ENCODE data around the gene MRPS33.
"Not testable (repeated sequence)": the region's sequence is repeated elsewhere in the genome, so short reads cannot be mapped to it uniquely, and the experiment has no call there.

Gene MRPS33

DNA sequence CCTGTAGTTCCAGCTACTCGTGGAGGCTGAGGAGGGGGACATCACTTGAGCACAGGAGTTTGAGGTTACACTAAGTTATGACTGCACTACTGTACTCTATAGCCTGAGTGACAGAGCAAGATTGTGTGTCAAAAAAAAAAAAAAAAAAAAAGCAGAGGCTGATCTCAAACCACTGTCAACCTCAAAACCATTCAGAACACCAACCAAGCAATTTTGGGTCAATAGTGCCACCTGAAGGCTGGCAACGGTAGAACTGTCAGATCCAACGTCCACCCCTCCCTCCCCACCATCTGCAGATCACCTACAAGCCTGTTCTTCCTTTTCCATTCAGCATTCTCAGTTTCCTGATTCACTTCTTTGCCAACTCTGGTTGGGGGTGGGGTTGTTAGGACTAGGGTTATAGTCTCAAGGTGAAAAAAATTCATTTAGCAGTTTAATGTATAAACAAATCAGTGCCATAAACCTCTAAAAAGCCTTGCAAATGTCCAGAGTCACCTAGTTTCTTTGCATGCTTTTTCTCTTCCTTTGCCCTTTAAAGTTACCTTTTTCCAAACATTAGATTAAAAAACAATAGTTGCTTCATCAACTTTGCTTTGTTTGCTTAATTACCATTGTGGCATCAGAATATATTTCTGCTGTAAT is 2.6 kb downstream of the MRPS33 start:
- DNase-seq, result peak; percentile 68

DNA sequence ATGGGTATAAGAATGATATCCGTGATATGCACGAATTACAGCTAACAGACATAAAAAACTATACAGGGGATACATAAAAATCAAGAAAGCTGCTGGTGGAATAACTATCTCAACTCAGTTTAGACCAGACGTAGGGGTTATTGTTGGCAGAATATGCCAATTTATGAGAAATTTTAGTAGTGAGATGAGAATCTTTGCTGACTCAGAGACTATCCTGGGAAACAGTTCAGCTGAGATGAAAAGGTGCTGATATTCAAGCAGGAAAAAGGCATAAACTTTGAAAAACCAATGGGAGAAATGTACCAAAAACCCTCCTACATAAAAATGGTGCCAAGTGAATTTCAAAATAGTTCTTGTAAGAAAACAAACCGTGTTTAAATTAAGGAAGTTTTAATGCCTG is 3.3 kb downstream of the MRPS33 start:
- DNase-seq, result no peak

DNA sequence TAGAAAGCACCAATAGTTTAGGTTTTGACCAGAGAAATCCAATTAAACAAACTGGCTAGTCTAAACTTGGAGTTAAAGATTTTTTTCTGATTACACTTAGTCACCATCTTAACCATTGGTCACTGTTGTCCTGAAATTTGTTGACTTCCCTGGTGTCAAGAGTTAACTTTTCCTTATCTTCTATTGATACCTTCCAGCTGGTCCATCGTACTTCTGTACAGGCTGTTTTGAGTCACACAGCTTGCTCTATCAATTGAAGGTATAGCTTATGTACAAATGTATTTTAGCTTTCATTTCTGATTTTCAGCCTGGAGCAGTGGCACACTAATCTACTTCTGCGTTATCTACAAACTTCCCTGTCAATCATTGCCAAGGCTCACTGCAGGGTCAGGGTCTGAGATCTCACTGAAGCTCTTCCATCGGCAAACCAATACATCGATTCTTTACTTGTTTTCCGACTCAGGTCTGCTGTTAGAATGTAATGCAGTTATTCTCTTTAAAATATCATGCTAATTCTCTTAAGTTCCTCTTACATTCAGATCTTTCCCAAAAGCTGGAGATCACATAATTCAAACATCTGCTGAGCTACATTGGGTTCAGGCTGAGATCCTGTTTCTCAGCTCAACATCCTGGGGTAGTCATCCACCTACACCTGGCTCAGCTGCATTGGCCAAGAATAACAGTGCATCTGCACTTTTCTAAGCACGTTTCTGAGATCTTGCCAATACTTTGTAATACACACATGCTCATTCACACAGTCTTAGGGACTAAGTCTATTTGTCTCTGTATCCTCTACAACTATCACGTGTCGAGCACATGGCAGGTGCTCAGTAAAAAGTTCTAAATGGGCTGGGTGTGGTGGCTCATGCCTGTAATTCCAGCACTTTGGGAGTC is 11.3 kb downstream of the MRPS33 start:
- DNase-seq, result no peak

DNA sequence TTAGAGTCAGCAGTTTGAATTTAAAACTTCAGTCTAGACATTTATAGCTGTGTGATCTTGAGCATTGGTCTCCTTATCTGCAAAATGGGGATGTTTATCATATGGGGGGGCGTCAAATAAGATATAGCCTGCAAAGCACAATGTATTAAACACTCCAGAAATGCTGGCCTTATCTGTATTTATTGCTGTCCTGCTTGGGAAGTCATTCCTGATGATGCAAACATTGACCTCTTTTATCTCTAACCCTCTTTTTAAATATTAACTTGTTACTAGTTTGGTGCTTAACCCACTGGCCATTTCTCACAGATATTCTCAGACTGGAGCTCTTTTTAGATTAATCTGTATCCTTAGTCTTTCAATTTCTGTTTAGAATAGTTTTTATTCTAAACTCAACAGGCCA is 13.2 kb downstream of the MRPS33 start:
- DNase-seq, result no peak

DNA sequence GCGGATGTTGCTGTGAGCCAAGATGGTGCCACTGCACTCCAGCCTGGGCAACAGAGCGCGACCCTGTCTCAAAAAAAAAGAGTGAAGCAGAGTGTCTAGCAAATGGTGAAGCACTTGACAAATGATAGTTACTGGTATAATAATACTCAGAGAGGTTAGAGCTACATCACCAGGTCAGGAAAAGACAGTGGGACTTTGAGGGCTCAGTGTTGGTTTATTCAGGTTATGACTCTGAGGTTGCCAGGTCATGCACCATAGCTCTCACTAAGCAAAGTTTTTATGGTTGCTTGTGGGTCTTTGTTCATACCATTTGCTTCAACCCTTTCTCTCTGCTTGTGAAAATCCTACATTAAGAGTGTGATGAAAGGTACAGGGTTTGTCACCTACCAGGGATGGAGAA is 13.6 kb downstream of the MRPS33 start:
- DNase-seq, result no peak

DNA sequence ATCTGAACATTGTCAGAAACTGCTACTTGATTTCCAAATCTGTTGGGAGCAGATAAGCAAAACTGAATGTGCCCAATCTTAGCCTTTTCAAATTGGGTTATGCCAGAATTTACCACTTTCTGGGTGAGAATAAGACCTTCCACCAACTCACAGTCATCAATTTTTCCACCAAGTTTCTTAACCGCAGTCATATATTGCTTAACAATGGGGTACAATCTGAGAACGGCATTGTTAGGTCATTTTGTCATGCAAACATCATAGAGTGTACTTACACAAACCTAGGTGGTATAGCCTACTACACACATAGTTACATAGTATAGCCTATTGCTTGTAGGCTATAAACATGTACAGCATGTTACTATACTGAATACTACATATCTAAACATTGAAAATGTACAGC is 16.0 kb downstream of the MRPS33 start:
- DNase-seq, result no peak

DNA sequence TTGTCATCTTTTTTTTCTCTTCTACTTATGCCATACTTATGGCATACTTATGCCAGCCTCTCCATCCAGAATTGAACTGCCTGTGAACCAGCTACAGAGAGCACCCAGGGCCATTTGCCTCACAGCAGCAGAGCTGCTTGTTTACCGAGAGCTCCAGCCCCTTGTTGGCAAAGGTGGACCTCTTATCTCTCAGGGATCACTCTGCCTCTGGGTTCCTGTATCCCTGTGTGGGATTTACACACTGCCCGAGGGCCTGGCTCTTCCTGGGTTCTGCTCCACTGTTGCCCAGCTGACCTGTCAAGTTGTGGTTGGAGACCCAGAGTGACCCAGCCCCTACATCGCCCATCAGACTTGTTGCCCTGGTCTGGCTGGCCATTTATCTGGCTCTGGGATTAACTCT is 22.3 kb downstream of the MRPS33 start:
- no peak for DNase-seq

DNA sequence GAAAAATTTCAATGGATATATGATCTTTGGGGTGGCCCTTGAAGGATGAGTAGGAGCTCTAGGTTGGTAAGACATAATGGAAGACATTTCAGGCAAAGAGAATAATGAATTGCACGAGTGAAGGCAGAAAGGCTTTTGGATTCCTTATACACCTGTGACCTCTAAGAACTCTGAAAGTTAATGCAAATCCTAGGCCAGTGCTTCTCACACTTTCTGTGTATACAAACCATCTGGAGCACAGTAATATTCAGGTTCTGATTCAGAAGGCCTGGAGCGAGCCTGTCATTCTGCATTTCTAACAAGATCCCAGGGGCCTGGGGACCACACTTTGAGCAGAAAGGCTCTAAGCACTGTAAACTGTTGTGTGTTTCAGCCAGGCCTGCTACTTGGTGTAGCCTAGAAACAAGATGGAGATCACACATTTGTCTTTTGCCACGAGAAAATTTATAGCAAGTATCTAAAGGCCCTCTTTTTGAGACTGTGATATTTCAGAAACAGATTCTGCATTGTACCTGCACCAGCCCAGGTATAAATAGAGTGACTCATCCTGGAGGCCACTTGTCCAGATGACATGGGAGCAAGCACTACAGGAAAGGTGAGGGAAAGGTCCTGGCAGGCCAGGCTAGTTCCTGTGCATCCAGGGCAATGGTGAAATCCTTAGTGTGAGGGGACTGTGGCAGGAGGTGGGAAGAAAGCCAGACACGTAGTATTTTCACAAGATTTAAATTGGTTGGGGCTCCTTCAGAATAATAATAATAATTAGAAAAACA is 24.4 kb downstream of the MRPS33 start:
- no peak for DNase-seq

DNA sequence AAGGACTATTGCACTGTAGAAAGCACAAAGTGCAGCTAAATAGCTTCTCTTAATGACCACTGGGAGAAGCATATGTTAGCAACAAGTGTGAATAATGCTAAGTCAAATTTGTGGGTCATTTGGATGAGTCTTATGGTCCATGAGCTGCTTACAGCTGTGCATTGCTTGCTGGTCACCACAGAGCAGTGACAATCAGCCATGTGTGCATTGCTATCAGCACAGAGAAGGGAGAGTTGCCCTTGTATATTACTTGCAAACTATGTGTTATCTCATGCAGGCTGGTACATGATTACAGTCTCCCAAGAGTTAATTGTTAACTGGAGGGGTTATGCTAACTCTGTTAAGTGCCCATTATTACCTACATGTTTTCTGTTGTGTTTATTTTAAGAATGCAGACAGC is 25.7 kb downstream of the MRPS33 start:
- no peak for DNase-seq

DNA sequence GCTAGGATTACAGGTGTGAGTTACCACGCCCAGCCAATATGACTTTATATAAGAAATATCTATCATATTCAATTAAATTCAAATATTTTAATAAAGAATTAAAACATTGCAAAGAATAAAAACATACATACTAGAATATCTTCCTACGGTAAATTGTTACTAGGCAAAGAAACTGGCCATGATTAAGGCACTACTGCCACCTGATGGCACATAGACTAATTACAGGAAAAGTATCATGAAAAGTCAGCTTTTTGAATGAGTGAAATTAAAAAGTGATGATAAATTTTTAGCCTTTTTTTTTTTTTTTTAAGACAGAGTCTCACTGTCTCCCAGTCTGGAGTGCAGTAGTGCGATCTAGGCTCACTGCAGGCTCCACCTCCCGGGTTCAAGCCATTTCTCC is 30.9 kb downstream of the MRPS33 start:
- no peak for DNase-seq

DNA sequence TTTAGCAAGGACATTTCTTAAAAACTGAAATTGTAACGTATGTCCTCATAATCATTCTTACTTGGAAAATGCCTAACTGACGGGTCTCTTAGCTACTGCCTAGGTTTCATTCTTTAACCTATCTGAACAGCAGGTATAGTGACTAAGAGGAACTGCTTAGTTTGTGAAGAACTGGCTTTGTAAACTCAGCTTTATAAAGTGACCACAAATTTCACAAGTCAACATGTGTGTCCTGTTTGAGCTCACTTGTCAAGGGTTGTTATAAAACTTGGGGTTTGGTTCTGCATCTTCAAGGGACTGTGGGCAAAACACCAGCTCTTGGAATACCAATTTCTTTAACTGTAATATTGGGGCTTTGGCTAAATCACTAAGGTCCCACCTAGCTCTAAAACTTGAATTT is 32.2 kb downstream of the MRPS33 start:
- DNase-seq, result no peak

DNA sequence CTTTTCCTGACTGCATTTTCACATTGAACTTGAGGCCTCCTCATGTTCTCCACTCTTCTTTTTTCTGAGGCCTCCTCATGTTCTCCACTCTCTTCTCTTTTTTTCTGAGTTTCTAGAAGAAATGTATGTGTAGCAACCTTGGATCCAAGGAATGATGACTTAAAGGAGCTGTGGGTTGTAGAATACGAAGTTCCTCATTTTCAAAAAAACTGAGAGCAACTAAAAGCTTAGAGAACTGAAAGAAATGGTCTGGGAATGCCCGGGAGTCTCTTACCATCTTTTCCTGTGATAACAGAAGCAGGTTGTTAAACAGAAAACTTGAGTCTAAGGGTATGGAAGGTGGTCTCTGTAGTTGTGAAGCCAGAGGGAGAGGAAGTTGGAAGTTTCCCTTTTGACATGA is 32.8 kb downstream of the MRPS33 start:
- DNase-seq, result no peak

DNA sequence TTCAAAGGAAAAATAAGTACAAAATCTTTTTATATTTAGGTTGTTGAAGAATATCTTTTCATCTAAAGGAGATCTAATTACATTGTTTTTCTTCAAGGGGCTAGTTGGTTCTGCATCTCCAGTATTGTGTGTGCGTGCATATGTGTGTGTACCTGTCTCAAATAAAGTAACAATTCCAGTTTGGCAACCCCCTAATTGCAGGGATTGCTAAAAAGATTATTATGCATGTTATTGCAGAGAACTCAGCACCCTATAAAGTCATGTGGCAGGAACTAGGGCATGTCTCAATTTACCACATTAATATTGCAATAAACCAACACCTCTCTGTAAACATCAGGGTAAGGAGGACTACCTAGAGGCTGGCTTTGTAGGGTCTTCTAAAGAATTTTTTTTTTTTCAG is 37.0 kb downstream of the MRPS33 start:
- no peak for DNase-seq

DNA sequence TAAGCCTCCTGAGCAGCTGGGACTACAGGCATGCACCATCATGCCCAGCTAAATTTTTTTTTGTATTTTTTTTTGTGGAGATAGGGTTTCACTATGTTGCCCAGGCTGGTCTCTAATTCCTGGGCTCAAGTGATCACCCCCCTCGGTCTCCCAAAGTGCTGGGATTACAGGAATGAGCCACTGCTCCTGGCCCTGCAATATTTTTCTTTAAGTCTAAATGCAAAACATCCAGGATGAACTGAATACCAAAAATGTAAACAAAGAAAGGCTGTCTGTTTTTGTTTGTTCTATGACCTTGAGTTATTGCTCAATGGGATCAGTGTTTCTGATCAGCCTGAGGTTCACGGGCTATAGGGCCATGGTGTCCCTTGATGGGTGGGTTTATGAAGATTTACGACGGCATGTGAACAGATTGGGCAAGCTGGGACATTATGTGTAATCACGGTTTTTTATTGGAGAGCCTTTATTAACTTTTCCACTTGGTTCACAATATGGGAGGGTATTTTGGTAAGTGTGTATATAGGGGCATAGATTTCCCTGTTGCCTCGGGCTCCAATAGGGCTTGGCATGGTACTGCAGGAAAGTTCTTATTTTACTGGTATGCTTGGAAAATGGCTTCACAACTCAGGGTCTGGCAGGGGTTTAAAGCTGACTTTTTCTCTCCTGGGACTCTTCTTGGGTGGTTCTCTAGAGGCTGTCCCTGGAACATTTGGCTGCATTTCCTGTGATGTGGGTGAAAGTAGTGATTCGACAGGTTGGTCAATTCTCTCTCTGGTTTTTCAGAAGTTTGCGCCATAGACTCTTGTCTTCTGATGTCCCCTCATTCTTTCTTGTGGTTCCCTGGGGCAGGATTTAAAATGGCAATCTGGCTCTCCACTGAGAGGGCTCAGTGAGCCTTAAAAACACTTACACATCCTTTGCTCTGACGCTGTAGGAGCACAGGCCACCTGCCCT is 41.6 kb downstream of the MRPS33 start:
- DNase-seq, result no peak

DNA sequence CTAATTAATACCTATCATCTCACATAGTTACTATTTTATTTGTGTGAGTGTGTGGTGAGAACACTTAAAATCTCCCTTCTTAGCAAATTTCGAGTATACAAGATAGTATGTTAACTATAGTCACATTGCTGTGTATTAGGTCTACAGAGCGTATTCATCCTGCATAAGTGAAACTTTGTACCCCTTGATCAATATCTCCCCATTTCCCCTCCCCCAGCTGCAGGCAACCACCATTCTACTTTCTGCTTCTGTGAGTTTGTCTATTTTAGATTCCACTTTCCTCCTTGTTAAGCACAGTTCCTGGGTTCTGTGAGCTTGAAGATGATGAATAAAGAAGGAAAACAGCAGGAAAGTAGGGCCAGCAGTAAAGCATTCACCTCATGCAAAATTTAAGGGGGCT is 42.4 kb downstream of the MRPS33 start:
- DNase-seq, result no peak

DNA sequence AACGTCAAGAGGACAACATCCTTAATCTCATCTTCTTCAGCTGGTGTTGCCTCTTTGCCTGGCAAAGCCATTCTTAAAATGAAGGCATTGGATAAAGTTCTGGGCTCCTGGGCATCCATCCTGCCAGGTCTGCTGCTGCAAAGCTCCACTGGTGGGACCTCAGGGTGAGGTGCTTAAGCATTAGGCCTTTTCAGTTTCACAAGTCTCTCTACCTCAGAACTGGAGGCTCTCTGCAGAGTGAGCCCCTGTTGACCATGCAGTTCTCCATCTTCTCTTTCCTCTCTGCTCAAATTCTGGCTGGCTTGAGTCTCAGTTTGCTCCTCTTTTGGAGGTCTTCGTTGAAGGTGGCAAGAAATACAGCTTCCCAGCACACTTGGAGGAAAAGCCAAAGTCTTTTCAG is 47.3 kb downstream of the MRPS33 start:
- no peak for DNase-seq

DNA sequence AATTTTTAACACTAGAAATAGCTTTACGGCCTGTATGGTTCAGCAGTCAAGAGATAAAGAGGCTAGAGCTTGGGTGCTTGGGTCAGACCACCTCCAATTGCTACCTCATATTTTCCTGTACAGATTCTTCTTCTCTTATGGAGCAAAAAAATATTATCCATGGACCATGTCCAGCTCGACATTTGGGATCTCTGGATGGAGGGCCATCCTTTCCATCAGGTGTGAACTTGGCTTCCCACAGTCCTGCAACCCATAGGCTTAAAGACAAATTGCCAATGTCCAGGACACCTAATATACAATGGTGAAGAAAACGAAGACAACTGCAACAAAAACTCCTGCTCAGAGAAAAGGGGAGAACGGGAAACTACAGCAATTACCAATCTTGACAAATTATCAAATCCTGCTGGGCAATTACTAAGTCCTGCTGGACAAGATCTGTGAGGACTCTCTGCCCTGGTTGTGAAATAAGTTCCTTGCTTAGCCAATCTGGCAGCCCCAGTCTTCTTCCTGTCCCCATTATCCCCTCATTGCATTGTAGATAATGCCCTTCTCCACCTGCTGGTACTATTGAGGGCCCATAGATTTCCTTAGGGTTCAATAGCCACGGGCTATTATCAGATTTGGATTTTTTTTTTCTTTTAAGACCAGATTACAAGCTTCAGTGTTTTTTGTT is 48.1 kb downstream of the MRPS33 start:
- DNase-seq, result no peak

DNA sequence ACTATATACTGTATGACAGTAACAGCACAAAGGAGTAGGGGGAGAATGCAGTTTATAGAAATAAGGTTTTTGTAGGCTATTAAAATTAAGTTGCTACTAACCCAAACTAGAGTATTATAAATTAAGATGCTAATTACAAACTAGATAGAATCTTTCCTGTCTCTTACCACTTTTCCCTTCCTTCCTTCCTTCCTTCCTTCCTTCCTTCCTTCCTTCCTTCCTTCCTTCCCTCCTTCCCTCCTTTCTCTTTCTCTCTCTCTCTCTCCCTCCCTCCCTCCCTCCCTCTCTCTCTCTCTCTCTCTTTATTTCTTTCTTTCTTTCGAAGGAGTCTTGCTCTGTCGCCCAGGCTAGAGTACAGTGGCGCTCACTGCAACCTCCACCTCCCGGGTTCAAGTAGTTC is 53.6 kb downstream of the MRPS33 start:
- DNase-seq, result no peak

DNA sequence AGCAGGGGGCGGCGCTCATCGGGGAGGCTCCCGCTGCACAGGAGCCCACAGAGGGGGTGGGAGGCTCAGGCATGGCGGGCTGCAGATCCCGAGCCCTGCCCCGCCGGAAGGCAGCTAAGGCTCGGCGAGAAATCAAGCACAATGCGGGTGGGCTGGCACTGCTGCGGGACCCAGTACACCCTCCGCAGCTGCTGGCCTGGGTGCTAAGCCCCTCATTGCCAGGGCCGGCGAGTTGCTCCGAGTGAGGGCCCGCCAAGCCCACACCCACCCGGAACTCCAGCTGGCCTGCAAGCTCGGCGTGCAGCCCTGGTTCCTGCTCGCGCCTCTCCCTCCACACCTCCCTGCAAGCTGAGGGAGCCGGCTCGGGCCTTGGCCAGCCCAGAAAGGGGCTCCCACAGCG is 57.8 kb downstream of the MRPS33 start:
- not testable (repeated sequence) for DNase-seq

Measured in NCI-H510A treated with DMSO at 0.1 percent for 48 hours (cell line).